Measurements from ENCODE around the gene CCN6.

CCN6 gene

GRCh38 chr6:112054001-112054400 is at the start of gene CCN6:
Gene CCN6 (plus strand): TSS chr6:112054104. CDS start chr6:112054358, 254 bp downstream.
- DNase-seq: no peak

GRCh38 chr6:112004201-112005012 is 49.5 kb upstream of the CCN6 start:
- no peak for DNase-seq

GRCh38 chr6:112005013-112005371 is 48.9 kb upstream of the CCN6 start:
- DNase-seq: peak; percentile 79

- no peak for DNase-seq
These were observed 46.6 kb upstream of the CCN6 start for GRCh38 chr6:112007254-112007653.

GRCh38 chr6:112007805-112008204 is 46.1 kb upstream of the CCN6 start:
- DNase-seq: no peak

GRCh38 chr6:112008482-112008881 is 45.4 kb upstream of the CCN6 start:
- DNase-seq: no peak

- no peak for DNase-seq
These were observed 43.6 kb upstream of the CCN6 start for GRCh38 chr6:112010328-112010727.

GRCh38 chr6:112013051-112013450 is 40.9 kb upstream of the CCN6 start:
- DNase-seq: no peak

GRCh38 chr6:112014483-112014882 is 39.4 kb upstream of the CCN6 start:
- no peak for DNase-seq

GRCh38 chr6:112015725-112016124 is 38.2 kb upstream of the CCN6 start:
- no peak for DNase-seq

GRCh38 chr6:112016320-112016719 is 37.6 kb upstream of the CCN6 start:
- DNase-seq: no peak

GRCh38 chr6:112017169-112017568 is 36.7 kb upstream of the CCN6 start:
- no peak for DNase-seq

GRCh38 chr6:112017760-112018537 is 36.0 kb upstream of the CCN6 start:
- no peak for DNase-seq

GRCh38 chr6:112018619-112019416 is 35.1 kb upstream of the CCN6 start:
- peak; percentile 78 for DNase-seq

- no peak for DNase-seq
These were observed 34.3 kb upstream of the CCN6 start for GRCh38 chr6:112019589-112019988.

GRCh38 chr6:112021691-112022310 is 32.1 kb upstream of the CCN6 start:
- DNase-seq: no peak

- DNase-seq: no peak
These were observed 31.2 kb upstream of the CCN6 start for GRCh38 chr6:112022749-112023148.

- DNase-seq: no peak
These were observed 29.4 kb upstream of the CCN6 start for GRCh38 chr6:112024464-112024863.

- no peak for DNase-seq
These were observed 27.0 kb upstream of the CCN6 start for GRCh38 chr6:112026933-112027332.

GRCh38 chr6:112027942-112028674 is 25.8 kb upstream of the CCN6 start:
- no peak for DNase-seq

- no peak for DNase-seq
These were observed 24.7 kb upstream of the CCN6 start for GRCh38 chr6:112029045-112029822.
